Astrocyte of the spinal cord (primary cell): ENCODE results near the gene TSSK2.

Experiments used
- DNase-seq: peaks from one replicate; pipeline ENCODE4 v3.0.0; 2011; ENCODE audit warnings: low read depth, low spot score
- H3K4me3 ChIP-seq: 2 replicates; pipeline ENCODE4 v1.5.1; 2011; ENCODE audit warnings: low read depth, mild to moderate bottlenecking, low read length, moderate library complexity
- CTCF ChIP-seq: IDR thresholded peaks from 2 replicates; pipeline ENCODE4 v1.5.1; 2012; ENCODE audit warnings: low read depth, mild to moderate bottlenecking, low read length, inconsistent platforms
- in situ Hi-C: cut with HindIII; loops from 2 replicates; pipeline ENCODE4 v1.10.0; 2017; ENCODE audit warnings: low sequenced_read_pairs

The TSSK2 gene

GRCh38 chr22:19105867-19106802 lies 25.0 kb upstream of the TSSK2 start:
- TF ChIP-seq CTCF = no peak
- DNase-seq = no peak
- in situ Hi-C loops = no loop called here

GRCh38 chr22:19106886-19107729 lies 24.0 kb upstream of the TSSK2 start:
- TF ChIP-seq CTCF = no peak
- no peak overlapping the region for H3K4me3 ChIP-seq
- DNase-seq = no peak
- in situ Hi-C loops = no loop called here

More at GRCh38 chr22:19105867-19106802, 25.0 kb upstream of the TSSK2 start:
- no peak overlapping the region for H3K4me3 ChIP-seq

GRCh38 chr22:19107730-19108074 lies 23.4 kb upstream of the TSSK2 start:
- no peak for DNase-seq
- TF ChIP-seq CTCF = no peak
- in situ Hi-C loops = no loop called here

GRCh38 chr22:19108807-19109197 lies 22.3 kb upstream of the TSSK2 start:
- DNase-seq = no peak
- H3K4me3 ChIP-seq = no peak overlapping the region
- TF ChIP-seq CTCF = no peak

More at GRCh38 chr22:19107730-19108074, 23.4 kb upstream of the TSSK2 start:
- H3K4me3 ChIP-seq = no peak overlapping the region

GRCh38 chr22:19109198-19110063 lies 21.7 kb upstream of the TSSK2 start:
- in situ Hi-C loops = no loop called here
- TF ChIP-seq CTCF = no peak
- no peak overlapping the region for H3K4me3 ChIP-seq
- DNase-seq = peak; percentile 40

More at GRCh38 chr22:19108807-19109197, 22.3 kb upstream of the TSSK2 start:
- in situ Hi-C loops = no loop called here

GRCh38 chr22:19110064-19110458 lies 21.0 kb upstream of the TSSK2 start:
- in situ Hi-C loops = no loop called here
- no peak for DNase-seq
- TF ChIP-seq CTCF = no peak
- H3K4me3 ChIP-seq = no peak overlapping the region
